Epithelial cell of prostate (primary cell): ENCODE results near the gene GFI1B.
"Not testable (repeated sequence)": the region's sequence is repeated elsewhere in the genome, so short reads cannot be mapped to it uniquely, and the experiment has no call there.

Experiments used
- DNase-seq: peaks from one replicate; pipeline ENCODE4 v3.0.0-alpha.2; 2011; ENCODE audit warnings: low read depth, low spot score
- H3K27ac ChIP-seq: fragments of 450-650 bp; 2 replicates; pipeline ENCODE4 v1.5.1; 2017; ENCODE audit warnings: mild to moderate bottlenecking

The GFI1B gene

GRCh38 chr9:133005957-133006356 lies 27.5 kb downstream of the GFI1B start:
- no peak for DNase-seq
- no peak overlapping the region for H3K27ac ChIP-seq

DNA sequence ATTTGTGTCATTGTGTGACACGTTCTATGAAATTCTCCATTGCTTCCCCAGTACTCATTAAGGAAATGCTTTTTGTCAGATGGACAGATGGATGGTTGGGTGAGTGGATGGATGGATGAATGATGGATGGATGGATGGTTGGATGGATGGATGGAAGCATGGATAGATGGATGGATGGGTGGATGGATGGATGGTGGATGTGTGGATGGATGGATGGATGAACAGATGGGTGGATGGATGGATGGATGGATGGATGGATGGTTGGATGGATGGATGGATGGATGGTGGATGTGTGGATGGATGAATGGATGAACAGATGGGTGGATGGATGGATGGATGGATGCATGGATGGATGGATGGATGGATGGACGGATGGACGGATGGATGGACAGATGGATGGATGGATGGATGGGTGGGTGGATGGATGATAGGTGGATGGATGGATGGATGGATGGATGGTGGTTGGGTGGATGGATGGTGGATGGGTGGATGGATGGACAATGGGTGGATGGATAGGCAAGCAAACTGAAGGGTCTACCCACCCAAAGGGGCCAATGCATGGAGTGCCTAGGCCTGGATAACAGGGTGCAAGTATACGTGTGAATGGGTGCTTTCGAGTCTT lies 28.3 kb downstream of the GFI1B start:
- H3K27ac ChIP-seq, result no peak overlapping the region
- DNase-seq, result no peak

- no peak overlapping the region for H3K27ac ChIP-seq
- DNase-seq, result no peak
These were observed 29.9 kb downstream of the GFI1B start for GRCh38 chr9:133008406-133008805.

- no peak overlapping the region for H3K27ac ChIP-seq
- DNase-seq, result peak; percentile 50
These were observed 30.3 kb downstream of the GFI1B start for GRCh38 chr9:133008824-133009223.

GRCh38 chr9:133009906-133010582 lies 31.6 kb downstream of the GFI1B start:
- no peak for DNase-seq
- H3K27ac ChIP-seq, result no peak overlapping the region

GRCh38 chr9:133014696-133015095 lies 36.2 kb downstream of the GFI1B start:
- no peak overlapping the region for H3K27ac ChIP-seq

DNA sequence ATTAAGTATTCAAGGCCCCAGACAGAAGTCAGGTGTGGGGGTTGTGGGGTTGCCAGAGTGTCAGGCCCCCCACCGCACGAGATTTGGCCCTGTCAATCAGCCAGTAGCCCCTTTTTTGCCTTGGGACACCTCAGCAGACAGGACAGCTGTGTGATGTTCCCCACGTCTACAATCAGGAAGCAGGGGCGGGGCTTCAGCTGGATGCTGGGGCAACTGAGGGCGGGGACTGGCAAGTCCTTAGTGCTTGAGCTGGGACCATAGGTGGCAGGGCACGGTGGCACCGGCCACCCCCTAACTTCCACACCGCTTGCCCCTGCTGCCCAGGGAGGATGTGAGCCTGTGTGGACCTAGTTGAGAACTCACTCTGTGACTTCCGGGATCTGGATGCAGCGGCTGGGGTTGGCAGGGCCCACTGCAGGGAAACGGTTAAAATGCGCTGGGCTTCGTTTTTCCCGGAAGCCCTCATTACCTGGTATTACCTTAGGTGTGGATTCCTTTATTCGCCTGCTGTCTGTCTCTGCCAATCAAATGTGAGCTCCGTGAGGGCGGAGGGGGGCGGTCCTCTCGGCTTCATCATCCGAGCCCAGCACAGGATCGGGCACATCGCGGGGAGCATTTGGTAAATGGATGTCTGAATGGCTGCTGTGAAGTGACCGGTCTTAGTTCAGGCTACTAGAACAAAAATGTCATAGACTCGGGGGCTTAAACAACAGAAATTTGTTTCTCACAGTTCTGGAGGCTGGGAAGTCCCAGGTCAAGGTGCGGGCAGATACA lies 44.8 kb downstream of the GFI1B start:
- H3K27ac ChIP-seq, result no peak overlapping the region
- no peak for DNase-seq

More at GRCh38 chr9:133014696-133015095, 36.2 kb downstream of the GFI1B start:
- no peak for DNase-seq

GRCh38 chr9:133026426-133026825 lies 47.9 kb downstream of the GFI1B start:
- H3K27ac ChIP-seq, result no peak overlapping the region

DNA sequence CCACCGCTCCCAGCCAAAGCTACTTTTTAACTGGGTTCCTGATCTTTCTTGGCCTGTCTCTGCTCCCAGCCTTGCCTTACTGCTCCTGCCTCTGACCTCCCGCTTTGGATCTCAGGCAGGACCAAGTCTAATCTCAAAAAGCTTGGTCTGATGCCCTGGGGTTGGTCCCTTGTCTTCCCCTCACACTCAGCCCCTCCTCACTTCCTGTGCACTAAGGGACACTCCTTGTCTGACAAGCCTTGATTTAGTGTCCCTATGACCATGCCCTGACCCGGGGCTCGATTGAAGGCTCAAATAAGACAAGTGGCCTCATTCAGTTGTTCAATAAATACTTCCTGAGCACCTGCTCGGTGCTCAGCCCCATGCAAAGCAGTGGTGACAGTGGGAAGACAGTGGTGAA lies 48.6 kb downstream of the GFI1B start:
- H3K27ac ChIP-seq, result no peak overlapping the region
- no peak for DNase-seq

More at GRCh38 chr9:133026426-133026825, 47.9 kb downstream of the GFI1B start:
- DNase-seq, result no peak

GRCh38 chr9:133028221-133028620 lies 49.7 kb downstream of the GFI1B start:
- no peak for DNase-seq
- H3K27ac ChIP-seq, result no peak overlapping the region

DNA sequence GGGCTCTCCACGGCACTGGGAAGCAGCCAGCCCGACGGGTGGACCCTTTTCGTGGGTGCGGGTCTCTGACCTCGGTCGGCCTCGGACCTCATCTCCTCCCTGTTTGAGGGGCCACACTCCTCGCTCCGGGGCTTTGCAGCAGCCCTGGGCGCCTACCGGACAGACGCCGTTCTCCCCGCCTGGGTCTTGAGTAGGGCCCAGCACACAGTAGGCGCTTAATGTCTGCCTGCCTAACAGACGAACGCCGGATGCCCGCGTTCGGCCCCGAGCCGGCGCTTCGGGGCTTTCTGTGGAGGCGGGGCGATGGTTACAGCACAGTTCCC lies 51.5 kb downstream of the GFI1B start:
- DNase-seq, result no peak

DNA sequence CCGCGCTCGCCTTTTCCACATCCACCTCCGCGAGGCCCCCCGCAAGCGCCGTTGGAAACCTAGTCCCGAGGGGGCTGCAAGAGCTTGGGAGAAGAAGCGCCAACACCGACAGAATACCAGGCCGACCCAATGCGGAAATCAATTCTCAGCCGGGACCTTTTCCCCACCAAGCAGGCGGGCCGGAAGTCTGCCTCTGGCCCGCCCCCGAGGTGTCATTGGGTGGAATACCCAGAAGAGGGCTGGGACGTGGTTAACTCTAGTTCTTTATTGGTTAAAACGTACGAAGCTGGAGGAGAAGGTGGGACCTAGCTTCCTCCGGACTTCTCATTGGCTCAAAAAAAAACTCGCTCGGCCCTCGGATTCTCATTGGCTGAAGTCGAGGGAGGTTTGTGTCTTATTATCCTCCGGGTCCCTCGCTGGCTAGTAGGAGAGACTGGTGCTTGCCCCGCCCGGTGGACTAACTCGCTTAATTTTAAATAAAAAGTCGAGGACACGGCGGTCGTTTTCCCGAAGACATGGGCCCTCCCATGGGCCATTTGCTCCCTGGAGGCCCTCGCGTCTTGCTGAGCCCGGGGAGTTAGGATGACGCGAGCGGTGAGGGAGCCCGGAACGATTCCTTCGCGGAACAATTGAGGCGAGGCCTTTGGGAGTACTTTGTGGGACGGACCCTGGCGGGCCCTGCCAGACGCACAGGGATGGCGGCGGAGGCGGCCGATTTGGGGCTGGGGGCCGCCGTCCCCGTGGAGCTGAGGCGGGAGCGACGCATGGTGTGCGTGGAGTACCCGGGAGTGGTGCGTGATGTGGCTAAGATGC lies 52.0 kb downstream of the GFI1B start, which contains the start of gene GTF3C5:
GTF3C5 (plus strand) TSS at position 681 of the 813 bp plus-strand sequence; CDS start at position 696, 15 bp downstream.
- DNase-seq, result peak; percentile 94
- H3K27ac ChIP-seq, result peak within 1 kb of the TSS; percentile 79

More for the DNA sequence above, 51.5 kb downstream of the GFI1B start:
- peak overlapping the region; percentile 79 for H3K27ac ChIP-seq

- H3K27ac ChIP-seq, result peak overlapping the region; percentile 79
- no peak for DNase-seq
These were observed 52.6 kb downstream of the GFI1B start for GRCh38 chr9:133031130-133031422.

- H3K27ac ChIP-seq, result no peak overlapping the region
- no peak for DNase-seq
These were observed 53.0 kb downstream of the GFI1B start for GRCh38 chr9:133031496-133031911.

- no peak for DNase-seq
- H3K27ac ChIP-seq, result no peak overlapping the region
These were observed 53.7 kb downstream of the GFI1B start for GRCh38 chr9:133032171-133032570.

- DNase-seq, result no peak
- no peak overlapping the region for H3K27ac ChIP-seq
These were observed 57.2 kb downstream of the GFI1B start for GRCh38 chr9:133035669-133036068.

DNA sequence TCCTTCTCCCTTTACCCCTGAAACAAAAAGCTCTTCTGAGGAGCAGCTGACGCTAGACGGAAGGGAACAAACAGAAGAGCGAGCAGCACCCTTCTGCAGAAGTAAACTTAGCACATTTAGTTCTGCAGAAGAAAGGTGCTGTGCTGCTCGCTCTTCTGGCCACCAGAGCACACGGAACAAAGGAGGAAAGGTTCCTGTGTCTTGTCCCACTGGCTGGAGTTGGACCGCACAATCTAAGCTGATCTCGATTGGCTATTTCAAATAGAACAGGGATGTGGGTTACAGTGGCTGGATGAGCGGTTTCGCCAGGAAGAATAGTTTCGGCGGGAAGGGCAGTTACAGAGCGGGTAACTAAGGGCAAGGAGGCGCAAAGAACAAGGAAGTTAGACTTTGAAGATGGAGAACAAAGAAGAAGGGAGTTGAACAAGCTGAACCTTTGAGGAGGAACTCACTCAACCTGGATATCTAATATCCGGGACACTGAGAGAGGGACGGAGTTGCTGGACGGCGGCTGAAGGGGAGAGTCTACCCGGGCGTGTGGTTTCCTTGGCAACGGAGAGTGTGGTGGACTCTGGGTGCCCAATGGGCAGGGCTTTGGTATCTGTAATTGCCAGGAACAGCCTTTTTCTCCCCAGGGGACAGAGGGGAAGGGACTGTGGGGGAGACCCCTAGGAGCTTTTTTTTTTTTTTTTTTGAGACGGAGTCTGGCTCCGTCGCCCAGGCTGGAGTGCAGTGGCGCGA lies 59.5 kb downstream of the GFI1B start:
- DNase-seq, result no peak

GRCh38 chr9:133040892-133041479 lies 62.5 kb downstream of the GFI1B start:
- not testable (repeated sequence) for DNase-seq, H3K27ac ChIP-seq

More for the DNA sequence above, 59.5 kb downstream of the GFI1B start:
- no peak overlapping the region for H3K27ac ChIP-seq
